Measurements from ENCODE around the gene HINT2.

The HINT2 gene
- 0.12 to 1.4 (median 0.51) reads per million in 18 experiments for total RNA-seq

- DNase-seq, result peak; percentile 98 to 99
Measured at GRCh38 chr9:35814841-35815543, at the start of gene HINT2. Gene HINT2 (minus strand): TSS chr9:35815042. CDS start chr9:35814979, 63 bp downstream.

- DNase-seq, result no peak
Measured at GRCh38 chr9:35863583-35863982, 48.7 kb upstream of the HINT2 start.

- no peak for DNase-seq
Measured at GRCh38 chr9:35862328-35862727, 47.5 kb upstream of the HINT2 start.

- no peak for DNase-seq
Measured at GRCh38 chr9:35861161-35861897, 46.5 kb upstream of the HINT2 start.

GRCh38 chr9:35859990-35860339 lies 45.1 kb upstream of the HINT2 start:
- no peak for DNase-seq

GRCh38 chr9:35859310-35859989 lies 44.6 kb upstream of the HINT2 start:
- no peak for DNase-seq

- DNase-seq, result no peak
Measured at GRCh38 chr9:35858458-35858857, 43.6 kb upstream of the HINT2 start.

GRCh38 chr9:35856882-35857281 lies 42.0 kb upstream of the HINT2 start:
- DNase-seq, result no peak

GRCh38 chr9:35856206-35856605 lies 41.4 kb upstream of the HINT2 start:
- DNase-seq, result no peak

GRCh38 chr9:35854091-35854762 lies 39.4 kb upstream of the HINT2 start:
- DNase-seq, result no peak

GRCh38 chr9:35852876-35853865 lies 38.3 kb upstream of the HINT2 start:
- DNase-seq, result no peak

GRCh38 chr9:35852267-35852815 lies 37.5 kb upstream of the HINT2 start:
- no peak for DNase-seq

GRCh38 chr9:35847792-35848572 lies 33.1 kb upstream of the HINT2 start:
- no peak for DNase-seq

GRCh38 chr9:35845824-35846771 lies 31.3 kb upstream of the HINT2 start:
- DNase-seq, result no peak

- DNase-seq, result peak; percentile 92 to 97
Measured at GRCh38 chr9:35844628-35845270, 29.9 kb upstream of the HINT2 start.

- DNase-seq, result peak in 1 of 2 donors; percentile 36
Measured at GRCh38 chr9:35842795-35843194, 28.0 kb upstream of the HINT2 start.

- no peak for DNase-seq
Measured at GRCh38 chr9:35842020-35842745, 27.3 kb upstream of the HINT2 start.

- DNase-seq, result no peak
Measured at GRCh38 chr9:35841645-35841900, 26.7 kb upstream of the HINT2 start.

Measured in inflammatory macrophage (primary cell).